Breast epithelium (tissue), 3 donors: Measurements from ENCODE around the gene TOX3.

Source experiments
- POLR2A ChIP-seq: fragments of 450-650 bp; IDR thresholded peaks from one replicate; pipeline ENCODE4 v1.6.1; 2016; ENCODE audit warnings: antibody characterized with exemption, mild to moderate bottlenecking, moderate library complexity
- TF ChIP-seq, protein P1 (sequence below), 3 donors: fragments of 450-650 bp; IDR thresholded peaks; one replicate each; pipeline ENCODE4 v1.5.1; 2016 to 2017; ENCODE audit warnings: antibody characterized with exemption in 3 of 3, mild to moderate bottlenecking in 3 of 3, moderate library complexity in 3 of 3

DNA sequence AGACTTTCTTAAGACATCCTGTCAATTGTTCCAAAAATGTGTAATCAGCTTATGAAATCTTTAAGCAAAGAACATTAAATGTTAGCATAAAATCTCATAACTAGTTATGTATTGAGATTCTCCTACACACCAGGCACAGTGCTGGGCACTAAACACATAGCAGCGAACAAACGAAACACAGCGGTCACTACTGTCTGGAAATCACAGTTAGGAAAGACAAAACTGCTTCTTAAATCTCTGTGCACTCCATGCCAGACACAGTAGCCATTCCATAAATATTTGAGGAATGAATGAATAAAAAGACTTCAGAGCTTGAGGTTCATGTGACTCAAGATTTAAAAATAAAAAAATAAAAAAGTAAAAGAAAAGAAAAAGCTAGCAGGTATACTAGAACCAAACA, 20.1 kb downstream of the TOX3 start:
- TF ChIP-seq POLR2A = no peak
- TF ChIP-seq, protein P1, sequence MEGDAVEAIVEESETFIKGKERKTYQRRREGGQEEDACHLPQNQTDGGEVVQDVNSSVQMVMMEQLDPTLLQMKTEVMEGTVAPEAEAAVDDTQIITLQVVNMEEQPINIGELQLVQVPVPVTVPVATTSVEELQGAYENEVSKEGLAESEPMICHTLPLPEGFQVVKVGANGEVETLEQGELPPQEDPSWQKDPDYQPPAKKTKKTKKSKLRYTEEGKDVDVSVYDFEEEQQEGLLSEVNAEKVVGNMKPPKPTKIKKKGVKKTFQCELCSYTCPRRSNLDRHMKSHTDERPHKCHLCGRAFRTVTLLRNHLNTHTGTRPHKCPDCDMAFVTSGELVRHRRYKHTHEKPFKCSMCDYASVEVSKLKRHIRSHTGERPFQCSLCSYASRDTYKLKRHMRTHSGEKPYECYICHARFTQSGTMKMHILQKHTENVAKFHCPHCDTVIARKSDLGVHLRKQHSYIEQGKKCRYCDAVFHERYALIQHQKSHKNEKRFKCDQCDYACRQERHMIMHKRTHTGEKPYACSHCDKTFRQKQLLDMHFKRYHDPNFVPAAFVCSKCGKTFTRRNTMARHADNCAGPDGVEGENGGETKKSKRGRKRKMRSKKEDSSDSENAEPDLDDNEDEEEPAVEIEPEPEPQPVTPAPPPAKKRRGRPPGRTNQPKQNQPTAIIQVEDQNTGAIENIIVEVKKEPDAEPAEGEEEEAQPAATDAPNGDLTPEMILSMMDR (IDR thresholded peaks at IDR 0.05) = no peak
